PC-9 (cell line): ENCODE results near the gene PTPRT. TPM values are rescaled to one million over a fixed set of nuclear protein-coding genes. Genes with fewer than 3 reads are reported as not detected.

Experiments used
- BruUV-seq: library from RNA; stranded (reverse); fragments of 400-500 nt; replicated peaks from 2 replicates; lab custom pipeline; 2021; lab: Mats Ljungman, UMichigan
- CTCF ChIA-PET: fragments of 300-600 bp; sonication (Branson Sonifier 250); formaldehyde crosslinking; loops from one replicate; lab custom pipeline; 2022; ENCODE audit warnings: antibody characterized with exemption; lab: Charles Lee
- POLR2A ChIA-PET: fragments of 300-600 bp; sonication (Branson Sonifier 250); formaldehyde crosslinking; loops from one replicate; lab custom pipeline; 2022; ENCODE audit warnings: antibody characterized with exemption; ENCODE audit not compliant: unreplicated experiment; lab: Charles Lee
- DNase-seq, 2 experiments: peaks; one replicate each; pipeline versions ENCODE4 v3.0.0 to v3.0.0-alpha.2; 2015 to 2022; ENCODE audit warnings: mixed read lengths in 1 of 2
- H2AFZ ChIP-seq: fragments of 200-600 bp; sonication (generic); 2 replicates; pipeline ENCODE4 v1.8.1; 2017; ENCODE audit warnings: antibody characterized with exemption
- H3F3A ChIP-seq: fragments of 200-600 bp; sonication (generic); 2 replicates; pipeline ENCODE4 v1.8.1; 2017; ENCODE audit warnings: antibody characterized with exemption, mild to moderate bottlenecking, low read depth; ENCODE audit not compliant: insufficient read depth
- H3K27ac ChIP-seq: fragments of 200-600 bp; sonication (generic); 2 replicates; pipeline ENCODE4 v1.6.1; 2016; ENCODE audit warnings: mixed run types
- H3K27me3 ChIP-seq: fragments of 200-600 bp; sonication (generic); 2 replicates; pipeline ENCODE4 v1.6.1; 2016; ENCODE audit warnings: low read depth, mixed run types; ENCODE audit not compliant: insufficient read depth
- H3K36me3 ChIP-seq: fragments of 200-600 bp; sonication (generic); 2 replicates; pipeline ENCODE4 v1.6.1; 2016; ENCODE audit warnings: low read depth, mixed run types
- H3K4me1 ChIP-seq: fragments of 200-600 bp; sonication (generic); replicated peaks from 2 replicates; pipeline ENCODE4 v1.6.1; 2016; ENCODE audit warnings: mixed run types; ENCODE audit not compliant: insufficient read depth
- H3K4me2 ChIP-seq: fragments of 200-600 bp; sonication (generic); 2 replicates; pipeline ENCODE4 v1.6.1; 2017; ENCODE audit warnings: mixed run types
- H3K4me3 ChIP-seq: fragments of 200-600 bp; sonication (generic); 2 replicates; pipeline ENCODE4 v1.6.1; 2016; ENCODE audit warnings: mixed run types
- H3K79me2 ChIP-seq: fragments of 200-600 bp; sonication (generic); 2 replicates; pipeline ENCODE4 v1.6.1; 2017; ENCODE audit warnings: low read depth, mixed run types
- H3K9me2 ChIP-seq: fragments of 200-600 bp; sonication (generic); 2 replicates; pipeline ENCODE4 v1.8.1; 2017; ENCODE audit warnings: mild to moderate bottlenecking; ENCODE audit not compliant: insufficient read depth
- H3K9me3 ChIP-seq: fragments of 200-600 bp; sonication (generic); 2 replicates; pipeline ENCODE4 v1.8.1; 2016; ENCODE audit warnings: low read depth; ENCODE audit not compliant: insufficient read depth
- H4K20me1 ChIP-seq: fragments of 200-600 bp; sonication (generic); 2 replicates; pipeline ENCODE4 v1.8.1; 2017; ENCODE audit not compliant: insufficient read depth
- EZH2 ChIP-seq: fragments of 200-600 bp; sonication (generic); IDR thresholded peaks from 2 replicates; pipeline ENCODE4 v1.8.0; 2017; ENCODE audit warnings: antibody characterized with exemption, low read depth
- intact Hi-C: fragments of 100-400 bp; cut with micrococcal nuclease; formaldehyde crosslinking; loops from one replicate; pipeline ENCODE4 v1.10.0; 2022; ENCODE audit not compliant: unreplicated experiment
- total RNA-seq: library from RNA; stranded (reverse); gene quantifications from 2 replicates; pipeline ENCODE4 v1.2.3, GENCODE V29; 2021
- TF ChIP-seq, protein P1 (sequence below): fragments of 200-600 bp; sonication (generic); conservative IDR thresholded peaks from 2 replicates; pipeline ENCODE4 v1.6.1; 2017; ENCODE audit warnings: mixed run types, antibody characterized with exemption, mild to moderate bottlenecking, moderate library complexity

PTPRT gene
- total RNA-seq, 1 experiment from 2014 or later, result not detected

DNA sequence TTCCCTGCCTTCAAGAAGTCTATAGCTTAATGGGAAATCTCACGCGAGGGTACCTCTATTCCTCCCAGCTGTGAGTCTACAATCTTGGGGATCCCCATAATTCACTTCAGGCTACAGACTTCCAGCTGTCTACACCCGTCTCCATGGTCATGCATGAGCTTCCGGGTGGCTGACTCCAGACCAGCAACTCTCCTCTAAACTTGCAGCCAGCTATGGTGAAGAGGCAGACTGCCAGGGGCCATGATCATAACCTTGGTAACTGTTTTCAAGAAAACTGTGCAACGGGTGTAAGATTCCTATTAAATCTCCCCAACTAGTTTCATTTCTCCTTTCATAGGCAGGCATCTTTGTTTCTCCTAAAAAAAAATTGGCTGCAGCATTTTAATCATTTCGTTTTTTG lies 1037.1 kb downstream of the PTPRT start:
- H3K4me2 ChIP-seq, result no peak overlapping the region

GRCh38 chr20:42150230-42150629 lies 1039.5 kb downstream of the PTPRT start:
- Histone ChIP-seq H3K4me2 (no peak overlapping the region), H3K4me3 (no peak overlapping the region), H3K79me2 (no peaks in the 10 kb centered on the region), H3K4me1 (no peaks in the 10 kb centered on the region), H3F3A (no peaks in the 10 kb centered on the region), H3K27ac (no peak overlapping the region), H3K27me3 (peaks cover 4% of the 10 kb centered on the region; the same call in 1 of the 2 replicates), H3K9me2 (no peaks in the 10 kb centered on the region), H3K9me3 (no peaks in the 10 kb centered on the region), H4K20me1 (no peaks in the 10 kb centered on the region), H3K36me3 (no peaks in the 10 kb centered on the region), H2AFZ (no peak overlapping the region)
- ChIA-PET POLR2A (no interaction called here), CTCF (no interaction called here)
- intact Hi-C loops, result no loop called here
- no peak for TF ChIP-seq EZH2
- TF ChIP-seq, protein P1, sequence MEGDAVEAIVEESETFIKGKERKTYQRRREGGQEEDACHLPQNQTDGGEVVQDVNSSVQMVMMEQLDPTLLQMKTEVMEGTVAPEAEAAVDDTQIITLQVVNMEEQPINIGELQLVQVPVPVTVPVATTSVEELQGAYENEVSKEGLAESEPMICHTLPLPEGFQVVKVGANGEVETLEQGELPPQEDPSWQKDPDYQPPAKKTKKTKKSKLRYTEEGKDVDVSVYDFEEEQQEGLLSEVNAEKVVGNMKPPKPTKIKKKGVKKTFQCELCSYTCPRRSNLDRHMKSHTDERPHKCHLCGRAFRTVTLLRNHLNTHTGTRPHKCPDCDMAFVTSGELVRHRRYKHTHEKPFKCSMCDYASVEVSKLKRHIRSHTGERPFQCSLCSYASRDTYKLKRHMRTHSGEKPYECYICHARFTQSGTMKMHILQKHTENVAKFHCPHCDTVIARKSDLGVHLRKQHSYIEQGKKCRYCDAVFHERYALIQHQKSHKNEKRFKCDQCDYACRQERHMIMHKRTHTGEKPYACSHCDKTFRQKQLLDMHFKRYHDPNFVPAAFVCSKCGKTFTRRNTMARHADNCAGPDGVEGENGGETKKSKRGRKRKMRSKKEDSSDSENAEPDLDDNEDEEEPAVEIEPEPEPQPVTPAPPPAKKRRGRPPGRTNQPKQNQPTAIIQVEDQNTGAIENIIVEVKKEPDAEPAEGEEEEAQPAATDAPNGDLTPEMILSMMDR, result no peak
- DNase-seq, result no peak
- BruUV-seq, result no TSS peak

More for the DNA sequence above, 1037.1 kb downstream of the PTPRT start:
- intact Hi-C loops, result no loop called here
- no TSS peak for BruUV-seq
- H3K79me2 ChIP-seq, result no peaks in the 10 kb centered on the region
- no peaks in the 10 kb centered on the region for H3K4me1 ChIP-seq
- H3K27me3 ChIP-seq, result peaks cover 4% of the 10 kb centered on the region; the same call in 1 of the 2 replicates
- H2AFZ ChIP-seq, result no peak overlapping the region
- H3F3A ChIP-seq, result no peaks in the 10 kb centered on the region
- CTCF ChIA-PET, result no interaction called here
- no peaks in the 10 kb centered on the region for H3K36me3 ChIP-seq
- H3K9me3 ChIP-seq, result no peaks in the 10 kb centered on the region
- no peak overlapping the region for H3K4me3 ChIP-seq
- no peaks in the 10 kb centered on the region for H4K20me1 ChIP-seq
- TF ChIP-seq EZH2, result no peak
- TF ChIP-seq, protein P1, result no peak
- no peaks in the 10 kb centered on the region for H3K9me2 ChIP-seq
- POLR2A ChIA-PET, result interaction anchor here (0.7 kb wide), 1 partner anchor 32 kb away, joined by 4 read pairs; no protein-coding TSS in a partner anchor
- H3K27ac ChIP-seq, result no peak overlapping the region
- DNase-seq, result no peak

DNA sequence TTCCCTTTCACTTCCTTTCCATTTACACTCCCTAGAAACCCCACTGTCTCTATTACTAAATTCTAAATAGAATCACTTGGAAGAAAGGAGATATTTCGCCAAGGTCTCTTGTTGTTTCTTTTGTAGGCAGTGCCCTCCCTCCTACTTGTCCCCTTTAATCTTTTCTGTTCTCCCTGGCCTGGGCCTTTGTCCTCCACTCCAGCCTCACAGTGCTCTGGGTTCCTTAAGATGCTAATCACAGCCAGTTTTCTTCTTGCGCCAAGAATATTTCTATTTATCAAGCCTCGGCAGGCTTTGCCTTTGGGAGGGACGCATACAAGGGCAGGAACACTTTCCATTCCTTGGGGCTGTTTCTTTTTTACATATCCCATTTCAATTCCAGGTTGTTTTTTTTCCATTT lies 1051.0 kb downstream of the PTPRT start:
- POLR2A ChIA-PET, result no interaction called here
- intact Hi-C loops, result no loop called here
- TF ChIP-seq, protein P1, result no peak
- no peak for TF ChIP-seq EZH2

More for the DNA sequence above, 1051.0 kb downstream of the PTPRT start:
- no peaks in the 10 kb centered on the region for H3K79me2 ChIP-seq
- no peak overlapping the region for H3K4me3 ChIP-seq
- no peak overlapping the region for H2AFZ ChIP-seq
- no peaks in the 10 kb centered on the region for H4K20me1 ChIP-seq
- BruUV-seq, result no TSS peak
- CTCF ChIA-PET, result no interaction called here
- no peak for DNase-seq
- H3K27me3 ChIP-seq, result peaks cover 4% of the 10 kb centered on the region; the same call in 1 of the 2 replicates
- no peaks in the 10 kb centered on the region for H3K36me3 ChIP-seq
- no peaks in the 10 kb centered on the region for H3K4me1 ChIP-seq
- no peak overlapping the region for H3K4me2 ChIP-seq
- H3F3A ChIP-seq, result no peaks in the 10 kb centered on the region
- no peaks in the 10 kb centered on the region for H3K9me2 ChIP-seq
- no peaks in the 10 kb centered on the region for H3K9me3 ChIP-seq
- no peak overlapping the region for H3K27ac ChIP-seq
